Activated CD4-positive, CD25-positive, alpha-beta regulatory T cell (primary cell): ENCODE measurements around the gene ZSWIM1.
"Not testable (repeated sequence)": the region's sequence is repeated elsewhere in the genome, so short reads cannot be mapped to it uniquely, and the experiment has no call there.

ENCODE experiments used
- DNase-seq, 4 experiments: peaks; one replicate each; lab custom pipeline; 2025; lab: John Stamatoyannopoulos, UW

The ZSWIM1 gene

DNA sequence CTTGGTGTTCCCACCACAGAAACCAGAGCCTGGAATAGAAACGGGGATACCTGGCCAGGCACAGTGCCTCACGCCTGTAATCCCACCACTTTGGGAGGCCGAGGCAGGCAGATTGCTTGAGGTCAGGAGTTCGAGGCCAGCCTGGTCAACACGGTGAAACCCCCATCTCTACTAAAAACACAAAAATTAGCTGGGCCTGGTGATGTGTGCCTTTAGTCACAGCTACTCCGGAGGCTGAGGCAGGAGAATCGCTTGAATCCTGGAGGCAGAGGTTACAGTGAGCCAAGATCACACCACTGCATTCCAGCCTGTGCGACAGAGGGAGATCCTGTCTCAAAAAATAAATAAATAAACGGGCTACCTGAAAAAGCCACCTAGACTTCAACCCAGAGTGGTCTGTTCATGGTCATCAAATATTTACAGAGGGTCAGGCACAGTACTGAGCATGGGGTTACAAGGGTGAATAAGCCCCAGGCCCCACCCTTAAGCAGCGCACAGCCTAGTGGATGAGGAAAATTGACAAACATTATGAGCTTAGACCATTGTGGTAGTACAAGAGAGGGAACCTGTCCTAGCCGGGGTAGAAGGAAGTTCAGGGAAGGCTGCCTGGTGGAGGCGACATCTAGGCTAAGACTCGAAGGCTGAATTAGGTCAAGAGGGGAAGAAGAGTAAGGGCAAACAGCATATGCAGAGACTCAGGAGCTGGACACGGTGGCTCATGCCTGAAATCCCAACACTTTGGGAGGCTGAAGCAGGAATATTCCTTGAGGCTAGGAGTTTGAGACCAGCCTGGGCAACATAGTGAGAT lies 46.2 kb downstream of the ZSWIM1 start:
- DNase-seq = no peak

DNA sequence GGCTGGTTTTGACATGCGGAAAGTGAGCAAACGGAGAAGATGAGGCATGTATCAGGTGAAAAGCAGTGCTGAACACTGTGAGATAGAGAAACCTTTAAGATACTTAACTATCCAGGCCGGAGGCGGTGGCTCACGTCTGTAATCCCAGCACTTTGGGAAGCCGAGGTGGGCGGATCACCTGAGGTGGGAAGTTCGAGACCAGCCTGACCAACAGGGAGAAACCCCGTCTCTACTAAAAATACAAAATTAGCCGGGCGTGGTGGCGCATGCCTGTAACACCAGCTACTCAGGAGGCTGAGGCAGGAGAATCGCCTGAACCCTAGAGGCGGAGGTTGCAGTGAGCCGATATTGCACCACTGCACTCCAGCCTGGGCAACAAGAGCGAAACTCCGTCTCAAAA lies 50.7 kb downstream of the ZSWIM1 start:
- DNase-seq = not testable (repeated sequence)

DNA sequence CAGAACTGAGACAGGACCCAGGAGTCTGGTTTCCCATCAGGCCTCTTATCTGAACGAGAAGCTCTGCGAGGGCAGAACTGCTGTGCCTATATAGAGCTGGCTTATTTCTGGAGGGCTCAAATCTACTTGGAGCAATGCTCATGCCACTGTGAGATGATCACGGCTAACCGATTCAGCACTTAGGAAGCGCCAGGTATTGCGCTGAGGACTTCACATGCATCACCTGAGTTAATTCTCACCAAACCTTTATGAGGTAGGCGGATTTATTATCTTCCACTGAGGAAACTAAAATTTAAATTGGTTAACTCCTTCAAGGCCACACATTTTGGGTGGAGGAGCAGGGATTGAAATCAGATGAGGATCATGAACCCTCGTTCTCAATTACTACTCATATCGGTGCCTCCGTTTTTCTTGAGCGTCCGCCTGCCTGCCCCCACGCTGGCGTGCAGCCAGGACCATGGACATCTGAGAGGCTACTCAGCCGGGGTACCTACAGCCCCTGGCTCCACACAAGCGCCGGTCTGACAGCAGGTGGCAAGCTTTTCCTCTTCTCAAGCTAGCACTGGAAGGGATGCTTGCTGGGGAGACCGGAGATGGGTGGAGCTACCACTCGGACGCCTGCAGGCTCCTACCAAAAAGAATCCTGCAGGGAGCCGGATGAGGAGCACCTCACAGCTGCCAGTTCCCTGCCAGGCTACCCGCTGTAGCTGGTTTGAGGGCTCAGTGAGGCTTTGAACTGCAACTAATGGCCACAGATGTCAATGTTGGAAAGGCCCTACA lies 52.4 kb downstream of the ZSWIM1 start:
- peak in 2 of 4 experiments; percentile 23 for DNase-seq

DNA sequence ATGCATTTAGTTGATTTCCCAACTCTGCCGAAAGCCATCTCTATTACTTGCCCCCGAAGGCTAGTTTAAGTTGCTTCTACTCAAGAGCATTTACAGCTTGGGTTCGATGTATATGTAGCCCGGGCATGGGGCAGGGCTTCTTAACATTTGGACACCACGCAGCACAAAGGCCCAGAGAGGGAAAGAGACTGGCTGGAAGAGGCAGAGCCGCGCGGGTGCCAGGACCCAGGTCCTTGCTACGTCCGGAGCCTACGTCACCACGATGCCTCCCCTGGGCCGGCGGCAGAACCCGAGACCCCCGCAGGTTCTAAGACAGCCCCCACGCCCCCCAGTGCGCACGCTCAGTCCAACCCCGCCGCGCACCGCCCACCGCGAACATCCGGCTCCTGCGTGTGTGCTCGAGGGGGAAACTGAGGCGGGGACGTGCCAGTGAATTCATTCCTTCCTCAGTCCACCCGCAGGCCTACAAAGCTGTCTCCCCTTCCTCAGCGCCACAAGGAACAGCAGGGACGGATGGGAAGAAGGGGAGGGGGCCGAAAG lies 53.1 kb downstream of the ZSWIM1 start:
- peak in 2 of 4 experiments; percentile 55 to 60 for DNase-seq
